ENCODE measurements around the gene PAEP.
"Not testable (repeated sequence)": the region's sequence is repeated elsewhere in the genome, so short reads cannot be mapped to it uniquely, and the experiment has no call there.

Gene PAEP

GRCh38 chr9:135522931-135523330 lies 38.6 kb upstream of the PAEP start:
- no peak for DNase-seq (ENCODE audit: insufficient read length, low spot score)
- TF ChIP-seq CTCF (IDR thresholded peaks at IDR 0.05; ENCODE audit: insufficient read depth, missing control alignments): no peak
- no peak for FAIRE-seq

GRCh38 chr9:135523521-135524129 lies 37.9 kb upstream of the PAEP start:
- TF ChIP-seq CTCF (IDR thresholded peaks at IDR 0.05; ENCODE audit: insufficient read depth, missing control alignments): no peak
- FAIRE-seq (no peak), DNase-seq (ENCODE audit: insufficient read length, low spot score) (no peak)

DNA sequence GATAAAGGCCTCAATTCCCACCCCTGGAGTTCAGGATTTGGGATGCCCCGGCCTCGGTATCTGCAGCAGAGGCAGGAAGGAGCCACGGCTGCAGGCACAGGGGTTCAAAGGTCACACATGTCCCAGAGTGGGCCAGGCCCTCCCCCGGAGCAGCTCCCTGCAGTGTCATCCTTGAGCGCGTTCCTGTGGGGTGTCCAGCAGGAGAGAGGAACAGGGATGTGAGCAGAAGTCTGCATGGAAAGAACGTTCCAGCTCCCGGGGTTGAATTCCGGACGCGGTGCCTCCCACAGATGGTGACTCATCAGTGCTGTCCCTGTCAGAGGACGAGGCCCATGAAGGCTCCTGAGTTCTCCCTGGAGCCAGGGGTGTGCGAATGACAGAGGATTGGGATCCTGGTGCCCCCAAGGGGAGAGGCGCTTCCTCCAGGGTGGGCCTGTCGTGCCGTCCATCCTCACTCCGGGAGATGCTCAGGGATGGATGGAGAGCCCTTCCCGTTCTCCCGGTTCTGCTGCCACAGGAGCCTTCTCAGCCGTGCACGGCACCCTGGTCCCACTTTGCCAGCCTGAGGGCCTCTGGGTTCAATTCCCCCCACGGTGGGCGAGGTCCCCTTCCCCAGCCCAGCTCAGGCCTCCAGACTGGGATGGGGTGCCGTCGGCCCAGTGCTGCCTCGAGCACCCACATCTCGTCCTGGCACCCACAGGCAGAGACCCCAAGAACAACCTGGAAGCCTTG lies 37.3 kb upstream of the PAEP start:
- no peak for DNase-seq (ENCODE audit: insufficient read length, low spot score)
- no peak for FAIRE-seq
- TF ChIP-seq CTCF (IDR thresholded peaks at IDR 0.05; ENCODE audit: insufficient read depth, missing control alignments): no peak

DNA sequence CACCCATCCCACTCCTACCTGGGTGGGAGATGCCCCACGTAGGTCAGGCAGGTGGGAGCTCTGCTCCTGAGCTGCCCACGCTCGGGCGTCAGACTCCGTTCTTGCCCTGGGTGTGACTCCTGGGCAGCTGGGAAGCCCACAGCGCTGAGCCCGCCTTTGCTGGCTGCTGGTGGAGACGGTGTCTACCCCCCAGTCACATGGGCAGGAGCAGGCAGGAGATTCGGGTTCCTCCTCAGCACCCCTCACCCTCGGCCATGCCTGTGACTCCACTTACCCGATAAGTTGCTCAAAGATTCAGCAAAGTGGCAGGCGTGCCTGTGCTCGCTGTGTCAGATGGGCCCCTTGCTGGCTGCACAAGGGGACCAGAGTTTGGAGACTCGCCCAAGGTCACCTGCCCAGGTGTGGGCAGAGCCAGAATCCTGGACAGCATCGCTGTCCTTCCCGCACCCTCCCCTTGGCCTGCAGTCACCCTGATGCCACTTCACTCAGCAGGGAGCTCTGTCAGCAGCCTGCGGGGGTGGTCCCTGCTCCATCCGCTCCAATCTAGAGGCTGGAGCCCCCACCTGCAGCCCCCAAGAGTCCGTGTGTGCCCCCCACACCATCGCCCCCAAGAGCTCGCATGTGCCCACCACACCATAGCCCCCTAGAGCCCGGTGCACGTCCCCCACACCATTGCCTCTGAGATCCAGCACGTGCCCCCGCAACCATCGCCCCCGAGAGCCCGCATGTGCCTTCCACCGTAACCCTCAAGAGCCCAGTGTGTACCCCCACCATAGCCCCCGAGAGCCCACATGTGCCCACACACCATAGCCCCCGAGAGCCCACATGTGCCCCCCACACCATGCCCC lies 36.1 kb upstream of the PAEP start:
- no peak for FAIRE-seq
- no peak for DNase-seq (ENCODE audit: insufficient read length, low spot score)
- TF ChIP-seq CTCF (IDR thresholded peaks at IDR 0.05; ENCODE audit: insufficient read depth, missing control alignments): no peak

GRCh38 chr9:135526089-135526729 lies 35.3 kb upstream of the PAEP start:
- DNase-seq (ENCODE audit: insufficient read length, low spot score) (no peak), FAIRE-seq (no peak)
- no peak for TF ChIP-seq CTCF (IDR thresholded peaks at IDR 0.05; ENCODE audit: insufficient read depth, missing control alignments)

DNA sequence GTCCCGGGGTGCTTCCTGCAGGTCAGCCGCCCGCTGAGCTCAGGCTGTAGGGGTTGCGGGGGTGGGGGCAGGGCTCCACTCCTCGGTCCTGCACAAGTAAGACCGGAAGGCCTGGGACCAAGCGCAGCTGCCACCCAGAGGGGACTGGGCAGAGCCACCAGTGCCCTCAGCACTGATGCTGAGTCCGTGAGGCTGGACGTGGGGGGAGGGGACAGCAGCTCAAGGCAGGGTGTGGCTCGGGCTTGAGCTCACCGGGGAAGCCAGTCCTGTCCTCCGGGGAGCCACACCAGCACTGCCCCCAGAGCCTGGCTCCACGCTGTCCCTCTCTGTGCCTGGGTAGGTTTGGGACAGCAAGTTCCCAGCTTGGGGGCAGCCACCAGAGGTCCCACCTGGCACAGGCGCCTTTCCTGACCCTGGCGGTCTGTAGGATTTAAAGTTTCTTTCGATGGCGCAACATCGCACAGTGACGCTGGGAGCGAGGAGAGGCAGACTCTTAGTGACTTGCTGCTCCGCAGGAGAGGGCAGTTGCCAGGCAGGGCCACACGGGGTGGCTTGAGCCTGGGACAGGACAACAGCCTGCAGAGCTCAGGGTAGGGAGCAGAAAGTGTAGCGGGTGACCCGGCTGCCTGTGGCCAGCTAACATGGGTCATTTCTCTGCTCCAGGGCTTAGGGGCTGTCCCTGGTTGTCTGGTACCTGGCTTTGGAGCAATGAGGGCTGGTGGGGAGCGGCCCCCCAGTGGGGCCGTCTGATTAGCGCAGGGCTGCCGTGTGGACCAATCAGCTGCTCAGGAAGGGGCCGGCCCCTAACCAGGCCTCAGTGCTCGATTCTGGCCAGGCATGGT lies 34.6 kb upstream of the PAEP start:
- FAIRE-seq (no peak), DNase-seq (ENCODE audit: insufficient read length, low spot score) (no peak)
- TF ChIP-seq CTCF (IDR thresholded peaks at IDR 0.05; ENCODE audit: insufficient read depth, missing control alignments): no peak

- not testable (repeated sequence) for FAIRE-seq; DNase-seq (ENCODE audit: insufficient read length, low spot score)
These were observed 32.6 kb upstream of the PAEP start for GRCh38 chr9:135528842-135529435.
